IMR-90 (cell line): ENCODE results near the gene PCYT1A. TPM values are rescaled to one million over a fixed set of nuclear protein-coding genes. Genes with fewer than 3 reads are reported as not detected.

Source experiments
- ATAC-seq: fragments of 200-7000 bp; cut with Tn5 transposase; 2 replicates; pipeline ENCODE4 v1.9.1; 2020; ENCODE audit warnings: low read depth, mild to moderate bottlenecking, moderate library complexity
- BruUV-seq: library from RNA; stranded (reverse); fragments of 400-500 nt; replicated peaks from 2 replicates; lab custom pipeline; 2021; lab: Mats Ljungman, UMichigan
- CTCF ChIA-PET: fragments of 300-600 bp; formaldehyde crosslinking; extraction: SDS; loops from one replicate; lab custom pipeline; 2021; ENCODE audit warnings: antibody characterized with exemption; lab: Yijun Ruan, JAX
- POLR2A ChIA-PET: fragments of 300-600 bp; sonication (Branson Sonifier 250); formaldehyde crosslinking; loops from one replicate; lab custom pipeline; 2022; ENCODE audit warnings: antibody characterized with exemption; ENCODE audit not compliant: unreplicated experiment; lab: Charles Lee
- DNase-seq: peaks from one replicate; pipeline ENCODE4 v3.0.0; 2013
- H2AFZ ChIP-seq: replicated peaks from 2 replicates; pipeline ENCODE3; 2013; ENCODE audit warnings: low read length, mild to moderate bottlenecking; ENCODE audit not compliant: poor library complexity
- H2AK5ac ChIP-seq: 2 replicates; pipeline ENCODE4 v1.6.1; 2013; ENCODE audit warnings: low read depth, low read length, inconsistent platforms
- H2AK9ac ChIP-seq: replicated peaks from 2 replicates; pipeline ENCODE3; 2013; ENCODE audit warnings: mild to moderate bottlenecking, low read depth, low read length, moderate library complexity; ENCODE audit not compliant: poor library complexity
- H2BK120ac ChIP-seq: 2 replicates; pipeline ENCODE4 v1.6.1; 2013; ENCODE audit warnings: low read depth, low read length, inconsistent platforms
- H2BK15ac ChIP-seq: 3 replicates; pipeline ENCODE4 v1.6.1; 2013; ENCODE audit warnings: low read depth, low read length, inconsistent platforms
- H2BK20ac ChIP-seq: 2 replicates; pipeline ENCODE4 v1.6.1; 2013; ENCODE audit warnings: low read depth, mild to moderate bottlenecking, inconsistent platforms, low read length, moderate library complexity
- H2BK5ac ChIP-seq: 2 replicates; pipeline ENCODE4 v1.6.1; 2013; ENCODE audit warnings: mild to moderate bottlenecking, low read depth, low read length, inconsistent platforms; ENCODE audit not compliant: poor library complexity, severe bottlenecking
- H3K14ac ChIP-seq: replicated peaks from 2 replicates; pipeline ENCODE4 v1.6.1; 2013; ENCODE audit warnings: low read depth, low read length, inconsistent platforms
- H3K18ac ChIP-seq: 2 replicates; pipeline ENCODE4 v1.6.1; 2013; ENCODE audit warnings: low read depth, low read length, control low read depth
- H3K23ac ChIP-seq: 2 replicates; pipeline ENCODE4 v1.6.1; 2013; ENCODE audit warnings: low read depth, low read length, inconsistent platforms
- H3K27ac ChIP-seq: 2 replicates; pipeline ENCODE4 v1.5.1; 2013; ENCODE audit warnings: mild to moderate bottlenecking, control low read depth, low read length; ENCODE audit not compliant: insufficient read depth
- H3K27me3 ChIP-seq: 2 replicates; pipeline ENCODE4 v1.6.1; 2013; ENCODE audit warnings: low read length; ENCODE audit not compliant: control insufficient read depth, insufficient read depth
- H3K36me3 ChIP-seq: 2 replicates; pipeline ENCODE4 v1.6.1; 2013; ENCODE audit warnings: low read length, mixed read lengths; ENCODE audit not compliant: control insufficient read depth, insufficient read depth
- H3K4ac ChIP-seq: 2 replicates; pipeline ENCODE4 v1.6.1; 2013; ENCODE audit warnings: low read depth, low read length, inconsistent platforms
- H3K4me1 ChIP-seq: 2 replicates; pipeline ENCODE4 v1.6.1; 2013; ENCODE audit warnings: low read length, mixed read lengths; ENCODE audit not compliant: control insufficient read depth, insufficient read depth
- H3K4me2 ChIP-seq: 2 replicates; pipeline ENCODE4 v1.6.1; 2013; ENCODE audit warnings: low read depth, mild to moderate bottlenecking, control low read depth, low read length, moderate library complexity
- H3K4me3 ChIP-seq: 2 replicates; pipeline ENCODE4 v1.5.1; 2013; ENCODE audit warnings: low read depth, mild to moderate bottlenecking, control low read depth, low read length, moderate library complexity; ENCODE audit not compliant: insufficient read depth
- H3K56ac ChIP-seq: 2 replicates; pipeline ENCODE4 v1.6.1; 2013; ENCODE audit warnings: low read length, inconsistent platforms; ENCODE audit not compliant: insufficient read depth; ENCODE audit errors: extremely low read depth
- H3K79me1 ChIP-seq, 2 experiments: 2 replicates each; pipeline ENCODE4 v1.6.1; 2013; ENCODE audit warnings: low read length in 2 of 2, inconsistent platforms in 1 of 2, low read depth in 1 of 2
- H3K9ac ChIP-seq: 2 replicates; pipeline ENCODE4 v1.6.1; 2013; ENCODE audit warnings: low read depth, low read length, control low read depth
- H3K9me1 ChIP-seq: 2 replicates; pipeline ENCODE4 v1.6.1; 2013; ENCODE audit warnings: low read length, inconsistent platforms; ENCODE audit not compliant: insufficient read depth
- H3K9me3 ChIP-seq: 2 replicates; pipeline ENCODE4 v1.6.1; 2013; ENCODE audit warnings: low read length; ENCODE audit not compliant: control insufficient read depth, insufficient read depth
- H4K20me1 ChIP-seq: 2 replicates; pipeline ENCODE4 v1.6.1; 2013; ENCODE audit warnings: low read length, inconsistent platforms; ENCODE audit not compliant: insufficient read depth
- H4K5ac ChIP-seq: 2 replicates; pipeline ENCODE4 v1.6.1; 2013; ENCODE audit warnings: mild to moderate bottlenecking, low read depth, low read length, control low read depth
- H4K8ac ChIP-seq, 2 experiments: 2 replicates each; pipeline ENCODE4 v1.6.1; 2013; ENCODE audit warnings: low read depth in 2 of 2, low read length in 2 of 2, control low read depth in 1 of 2, inconsistent platforms in 1 of 2
- H4K91ac ChIP-seq: 2 replicates; pipeline ENCODE4 v1.6.1; 2013; ENCODE audit warnings: low read depth, low read length, inconsistent platforms; ENCODE audit not compliant: insufficient read depth
- BHLHE40 ChIP-seq: fragments of 150-350 bp; IDR thresholded peaks from 2 replicates; pipeline ENCODE4 v1.6.1; 2016; ENCODE audit warnings: mild to moderate bottlenecking, low read depth, low read length
- CEBPB ChIP-seq: IDR thresholded peaks from 2 replicates; pipeline ENCODE4 v1.6.1; 2012; ENCODE audit warnings: low read depth, low read length, improper control_type of control experiment
- CHD1 ChIP-seq: IDR thresholded peaks from 2 replicates; pipeline ENCODE4 v1.6.1; 2012; ENCODE audit warnings: low read depth, low read length, improper control_type of control experiment
- CTCF ChIP-seq: conservative IDR thresholded peaks from 2 replicates; pipeline ENCODE4 v1.5.1; 2012; ENCODE audit warnings: mild to moderate bottlenecking, low read depth, low read length, improper control_type of control experiment
- ELK1 ChIP-seq: fragments of 150-350 bp; IDR thresholded peaks from 2 replicates; pipeline ENCODE4 v1.6.1; 2016; ENCODE audit warnings: low read depth, mild to moderate bottlenecking, low read length, moderate library complexity, borderline replicate concordance
- FOS ChIP-seq: fragments of 150-350 bp; IDR thresholded peaks from 2 replicates; pipeline ENCODE4 v1.6.1; 2016; ENCODE audit warnings: low read depth, low read length
- MXI1 ChIP-seq: IDR thresholded peaks from 2 replicates; pipeline ENCODE4 v1.6.1; 2012; ENCODE audit warnings: low read depth, mild to moderate bottlenecking, low read length, moderate library complexity, borderline replicate concordance
- NFE2L2 ChIP-seq: fragments of 150-350 bp; IDR thresholded peaks from 2 replicates; pipeline ENCODE4 v1.6.1; 2016; ENCODE audit warnings: low read depth, mild to moderate bottlenecking, low read length
- POLR2A ChIP-seq: IDR thresholded peaks from 2 replicates; pipeline ENCODE4 v1.6.1; 2012; ENCODE audit warnings: mild to moderate bottlenecking, low read depth, low read length
- RCOR1 ChIP-seq: IDR thresholded peaks from 2 replicates; pipeline ENCODE4 v1.6.1; 2012; ENCODE audit warnings: mild to moderate bottlenecking, low read length, improper control_type of control experiment; ENCODE audit not compliant: insufficient replicate concordance
- RFX5 ChIP-seq: IDR thresholded peaks from 2 replicates; pipeline ENCODE4 v1.8.0; 2012; ENCODE audit warnings: low read depth, mild to moderate bottlenecking, low read length, moderate library complexity
- SMC3 ChIP-seq: fragments of 150-350 bp; IDR thresholded peaks from 2 replicates; pipeline ENCODE4 v1.6.1; 2016; ENCODE audit warnings: low read depth, mild to moderate bottlenecking, antibody characterized with exemption, low read length, moderate library complexity
- USF2 ChIP-seq: fragments of 150-350 bp; IDR thresholded peaks from 2 replicates; pipeline ENCODE4 v1.6.1; 2017; ENCODE audit warnings: mild to moderate bottlenecking, antibody characterized with exemption, low read length, low read depth
- WGBS, 2 experiments: methylation state at CpG; one replicate each; pipeline versions ENCODE4 v1.1.5 to v1.1.7; 2013; ENCODE audit warnings: missing lambda C conversion rate in 2 of 2; ENCODE audit not compliant: insufficient read length in 1 of 2; ENCODE audit errors: extremely low coverage in 2 of 2; 5-methylcytosine and 5-hydroxymethylcytosine counted together
- dilution Hi-C: fragments of 300-500 bp; cut with HindIII; formaldehyde crosslinking; loops from one replicate; pipeline ENCODE4 v1.14.3; 2018; ENCODE audit warnings: low sequenced_read_pairs; ENCODE audit not compliant: unreplicated experiment
- in situ Hi-C: fragments of 300-500 bp; cut with MboI; formaldehyde crosslinking; loops from 3 replicates; pipeline ENCODE4 v1.14.3; 2019; ENCODE audit warnings: low sequenced_read_pairs, inconsistent platforms, mixed read lengths
- intact Hi-C: fragments of 100-400 bp; cut with micrococcal nuclease; formaldehyde crosslinking; loops from 2 replicates; pipeline ENCODE4 v1.10.0; 2022
- polyA plus RNA-seq, 3 experiments: library from polyadenylated mRNA; depleted of rRNA; stranded (reverse); fragments of >200 nt; gene quantifications; 2 replicates each; pipeline ENCODE4 v1.2.3, GENCODE V29; 2012; ENCODE audit warnings: low replicate concordance in 1 of 3
- total RNA-seq: library from RNA; depleted of rRNA; stranded (reverse); fragments of >200 nt; gene quantifications from 2 replicates; pipeline ENCODE4 v1.2.3, GENCODE V29; 2012

The PCYT1A gene
- total and polyA plus RNA-seq, 2 of the 4 experiments (the other 2 are of a cell fraction), result 62.8 to 127 TPM

- Histone ChIP-seq H3K36me3 (no peaks in the 10 kb centered on the region), H4K5ac (no peak overlapping the region), H4K91ac (no peak overlapping the region), H3K4me1 (peaks cover 3% of the 10 kb centered on the region; the same call in 1 of the 2 replicates), H3K9ac (no peak overlapping the region), H2BK20ac (no peak overlapping the region), H2BK15ac (no peak overlapping the region), H2AK5ac (no peak overlapping the region), H3K18ac (no peak overlapping the region), H2AK9ac (no peak overlapping the region), H3K9me3 (0 out of 2 replicates have a peak, but pooled peaks cover 1% of the 10 kb centered on the region), H3K56ac (no peak overlapping the region), H4K8ac (no peak overlapping the region), H3K79me1 (no peaks in the 10 kb centered on the region), H2BK120ac (no peak overlapping the region), H3K14ac (no peak overlapping the region), H2AFZ (no peak overlapping the region), H4K20me1 (no peaks in the 10 kb centered on the region), H2BK5ac (no peak overlapping the region), H3K9me1 (no peaks in the 10 kb centered on the region; the same call in 1 of the 2 replicates), H3K23ac (no peak overlapping the region), H3K4me2 (no peak overlapping the region), H3K27ac (no peak overlapping the region), H3K4ac (no peak overlapping the region), H3K27me3 (peaks cover 17% of the 10 kb centered on the region), H3K4me3 (no peak overlapping the region)
- no peak for TF ChIP-seq MXI1
- no peak for TF ChIP-seq USF2
- no peak for TF ChIP-seq CEBPB
- no peak for TF ChIP-seq FOS
- no peak for TF ChIP-seq POLR2A
- TF ChIP-seq SMC3, result no peak
- no peak for TF ChIP-seq BHLHE40
- no peak for TF ChIP-seq CTCF
- no peak for TF ChIP-seq RCOR1
- TF ChIP-seq RFX5, result no peak
- no peak for TF ChIP-seq CHD1
- TF ChIP-seq ELK1, result no peak
- no peak for TF ChIP-seq NFE2L2
- ATAC-seq, result no peak
- dilution Hi-C loops, result no loop called here
- ChIA-PET POLR2A (no interaction called here), CTCF (no interaction called here)
- in situ Hi-C loops, result no loop called here
- DNase-seq, result no peak
- no TSS peak for BruUV-seq
- WGBS, 2 experiments, result 33% methylated on average over 1 of the region's 24 CpGs; no CpG with 5 or more reads in 1 of the 2 experiments
- intact Hi-C loops, result loop anchor here (5.0 kb wide), 1 partner anchor 352 kb away; no protein-coding TSS in a partner anchor
Observed at GRCh38 chr3:196208942-196209695, 78.4 kb downstream of the PCYT1A start.
